ENCODE data around the gene PLD1. TPM values are rescaled to one million over a fixed set of nuclear protein-coding genes. Genes with fewer than 3 reads are reported as not detected.

The PLD1 gene
- total RNA-seq, 4 donors from 2014 or later, result 7.0 to 17.1 (median 13.6) TPM

DNA sequence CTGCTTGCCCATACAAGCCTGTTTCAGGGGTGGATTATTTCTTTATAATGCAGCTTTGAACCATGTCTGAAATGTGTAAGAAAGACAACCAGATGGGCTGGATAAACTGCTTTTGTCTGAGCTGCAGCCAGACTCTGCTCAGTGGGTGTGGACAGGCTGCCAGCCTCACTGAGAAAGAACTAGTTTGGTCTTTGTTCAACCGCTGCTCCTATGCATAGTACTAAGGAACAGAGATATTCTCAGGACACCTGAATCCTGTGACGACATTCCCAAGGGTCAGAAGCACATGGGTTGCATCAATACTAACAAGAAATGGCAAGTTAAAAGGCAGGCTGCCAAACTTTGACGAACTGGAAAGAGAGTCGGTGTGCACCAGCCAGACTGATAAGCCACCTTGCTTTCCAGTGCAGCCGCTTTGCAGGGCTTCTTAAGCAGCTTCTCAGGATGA is 57.2 kb downstream of the PLD1 start:
- H3K27ac ChIP-seq, result no peak overlapping the region
- H3K4me1 ChIP-seq, result peaks cover 0 to 9% (median 5%) of the 10 kb centered on the region in 3 donors
- WGBS, 2 donors (ENCODE audit: low coverage in 1 of 2), result 39 to 40% methylated on average over 5 of the region's 5 CpGs
- no peaks in the 10 kb centered on the region for H3K9me3 ChIP-seq
- H3K4me3 ChIP-seq, result no peak overlapping the region
- H3K36me3 ChIP-seq, result no peaks in the 10 kb centered on the region
- ATAC-seq, result no peak
- TF ChIP-seq POLR2A (IDR thresholded peaks at IDR 0.05) (no peak), CTCF (IDR thresholded peaks at IDR 0.05) (no peak), EP300 (IDR thresholded peaks at IDR 0.05) (no peak), POLR2AphosphoS5 (IDR thresholded peaks at IDR 0.05) (no peak)
- no peaks in the 10 kb centered on the region for H3K27me3 ChIP-seq

DNA sequence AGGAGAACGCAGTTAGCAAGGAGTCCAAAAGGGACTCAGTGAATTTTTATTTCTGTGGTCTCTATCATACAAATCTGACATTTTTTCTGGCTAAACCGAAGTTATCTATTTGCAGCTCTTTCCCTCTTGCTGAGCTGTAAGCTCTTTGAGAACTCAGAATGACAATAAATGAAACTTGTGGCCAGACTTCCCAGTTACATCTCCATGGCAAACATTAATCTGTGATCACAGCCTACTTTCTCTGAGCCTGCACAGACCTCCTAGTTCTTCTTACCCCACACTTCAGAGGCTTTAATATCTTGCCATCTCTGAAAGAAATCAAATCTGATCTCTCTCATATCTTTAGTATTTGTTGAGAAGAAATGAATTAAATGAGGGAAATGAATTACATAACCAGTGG is 58.0 kb downstream of the PLD1 start:
- no peak for ATAC-seq
- Histone ChIP-seq H3K27me3 (no peaks in the 10 kb centered on the region), H3K4me1 (peaks cover 0 to 9% (median 5%) of the 10 kb centered on the region in 3 donors), H3K9me3 (no peaks in the 10 kb centered on the region), H3K36me3 (no peaks in the 10 kb centered on the region), H3K4me3 (no peak overlapping the region), H3K27ac (no peak overlapping the region)
- TF ChIP-seq EP300 (IDR thresholded peaks at IDR 0.05) (no peak), CTCF (IDR thresholded peaks at IDR 0.05) (no peak), POLR2AphosphoS5 (IDR thresholded peaks at IDR 0.05) (no peak), POLR2A (IDR thresholded peaks at IDR 0.05) (no peak)
- 85 to 95% methylated on average over 2 of the region's 2 CpGs for WGBS, 2 donors (ENCODE audit: low coverage in 1 of 2)

DNA sequence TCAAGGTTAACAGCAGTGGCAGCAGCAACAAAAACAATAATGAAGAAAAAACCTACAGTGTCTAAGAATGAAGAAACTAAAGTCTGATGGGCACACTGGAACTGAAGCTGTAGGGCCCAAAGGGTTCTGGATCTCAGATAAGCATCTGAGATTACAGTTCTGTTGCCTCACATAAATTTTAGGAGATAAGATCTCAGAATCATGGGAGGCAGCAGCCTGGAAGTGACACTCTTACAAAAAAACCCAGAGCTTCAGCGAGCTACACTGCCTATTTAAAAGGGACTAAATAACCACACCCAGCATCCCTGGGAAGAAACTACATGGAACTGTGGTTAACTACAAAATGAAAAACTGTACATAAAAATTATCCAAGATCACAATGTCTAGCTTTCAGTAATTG is 61.2 kb downstream of the PLD1 start:
- TF ChIP-seq POLR2A (IDR thresholded peaks at IDR 0.05) (no peak), CTCF (IDR thresholded peaks at IDR 0.05) (no peak), EP300 (IDR thresholded peaks at IDR 0.05) (no peak), POLR2AphosphoS5 (IDR thresholded peaks at IDR 0.05) (no peak)
- no peak overlapping the region for H3K27ac ChIP-seq
- 50 to 60% methylated on average over 1 of the region's 1 CpG for WGBS, 2 donors (ENCODE audit: low coverage in 1 of 2)
- no peak for ATAC-seq
- H3K27me3 ChIP-seq, result no peaks in the 10 kb centered on the region
- H3K9me3 ChIP-seq, result no peaks in the 10 kb centered on the region
- no peak overlapping the region for H3K4me3 ChIP-seq
- peaks cover 0 to 6% of the 10 kb centered on the region in 2 donors for H3K36me3 ChIP-seq
- peaks cover 0 to 9% (median 5%) of the 10 kb centered on the region in 3 donors for H3K4me1 ChIP-seq

- H3K4me1 ChIP-seq, result peaks cover 0 to 9% (median 5%) of the 10 kb centered on the region in 3 donors
- ATAC-seq, result no peak
- no peak overlapping the region for H3K4me3 ChIP-seq
- H3K9me3 ChIP-seq, result no peaks in the 10 kb centered on the region
- no peak overlapping the region for H3K27ac ChIP-seq
- no peak for TF ChIP-seq CTCF (IDR thresholded peaks at IDR 0.05)
- TF ChIP-seq POLR2AphosphoS5 (IDR thresholded peaks at IDR 0.05), result no peak
- no peak for TF ChIP-seq POLR2A (IDR thresholded peaks at IDR 0.05)
- no peak for TF ChIP-seq EP300 (IDR thresholded peaks at IDR 0.05)
- H3K36me3 ChIP-seq, result peaks cover 0 to 6% of the 10 kb centered on the region in 2 donors
- 60 to 63% methylated on average over 7 of the region's 7 CpGs for WGBS, 2 donors (ENCODE audit: low coverage in 1 of 2)
- H3K27me3 ChIP-seq, result no peaks in the 10 kb centered on the region
Observed at GRCh38 chr3:171748064-171748924, 62.0 kb downstream of the PLD1 start.

Data from gastroesophageal sphincter (tissue), 4 donors.